ENCODE results near the gene PUS3.

The PUS3 gene

GRCh38 chr11:125902927-125903710, at the start of gene PUS3:
Gene PUS3 (minus strand): TSS chr11:125903206. CDS start chr11:125896284, 6,922 bp downstream.
- TF ChIP-seq GATA3 (IDR thresholded peaks at IDR 0.05; ENCODE audit: low read depth, low read length), result no peak
- TF ChIP-seq GATA2 (IDR thresholded peaks at IDR 0.05; ENCODE audit: low read depth, low read length), result no peak

GRCh38 chr11:125952559-125952958, 49.6 kb upstream of the PUS3 start:
- TF ChIP-seq GATA2 (IDR thresholded peaks at IDR 0.05; ENCODE audit: low read depth, low read length) (no peak), GATA3 (IDR thresholded peaks at IDR 0.05; ENCODE audit: low read depth, low read length) (no peak)

GRCh38 chr11:125951731-125952130, 48.7 kb upstream of the PUS3 start:
- no peak for TF ChIP-seq GATA3 (IDR thresholded peaks at IDR 0.05; ENCODE audit: low read depth, low read length)

GRCh38 chr11:125950696-125951651, 48.0 kb upstream of the PUS3 start:
- TF ChIP-seq GATA3 (IDR thresholded peaks at IDR 0.05; ENCODE audit: low read depth, low read length) (no peak), GATA2 (IDR thresholded peaks at IDR 0.05; ENCODE audit: low read depth, low read length) (no peak)

- TF ChIP-seq GATA2 (IDR thresholded peaks at IDR 0.05; ENCODE audit: low read depth, low read length), result no peak
- no peak for TF ChIP-seq GATA3 (IDR thresholded peaks at IDR 0.05; ENCODE audit: low read depth, low read length)
Observed at GRCh38 chr11:125950178-125950490, 47.1 kb upstream of the PUS3 start.

GRCh38 chr11:125949271-125950177, 46.5 kb upstream of the PUS3 start:
- TF ChIP-seq GATA3 (IDR thresholded peaks at IDR 0.05; ENCODE audit: low read depth, low read length) (no peak), GATA2 (IDR thresholded peaks at IDR 0.05; ENCODE audit: low read depth, low read length) (no peak)

GRCh38 chr11:125948278-125949051, 45.5 kb upstream of the PUS3 start:
- TF ChIP-seq GATA3 (IDR thresholded peaks at IDR 0.05; ENCODE audit: low read depth, low read length) (no peak), GATA2 (IDR thresholded peaks at IDR 0.05; ENCODE audit: low read depth, low read length) (no peak)

- no peak for TF ChIP-seq GATA2 (IDR thresholded peaks at IDR 0.05; ENCODE audit: low read depth, low read length)
- no peak for TF ChIP-seq GATA3 (IDR thresholded peaks at IDR 0.05; ENCODE audit: low read depth, low read length)
Observed at GRCh38 chr11:125947419-125948277, 44.6 kb upstream of the PUS3 start.

GRCh38 chr11:125946712-125947418, 43.9 kb upstream of the PUS3 start:
- TF ChIP-seq GATA2 (IDR thresholded peaks at IDR 0.05; ENCODE audit: low read depth, low read length) (no peak), GATA3 (IDR thresholded peaks at IDR 0.05; ENCODE audit: low read depth, low read length) (no peak)

- TF ChIP-seq GATA3 (IDR thresholded peaks at IDR 0.05; ENCODE audit: low read depth, low read length), result no peak
- TF ChIP-seq GATA2 (IDR thresholded peaks at IDR 0.05; ENCODE audit: low read depth, low read length), result no peak
Observed at GRCh38 chr11:125945797-125946520, 43.0 kb upstream of the PUS3 start, which contains the start of gene VSIG10L2. Gene VSIG10L2 (plus strand): TSS chr11:125946044. CDS start chr11:125946056, 12 bp downstream.
